Measurements from ENCODE around the gene MDM4. TPM values are rescaled to one million over a fixed set of nuclear protein-coding genes. Genes with fewer than 3 reads are reported as not detected.

Gene MDM4
- total and polyA plus RNA-seq, 2 donors (not counting 3 experiments of a cell fraction or from before 2014, with no cell fraction given) = 11.7 to 67.0 TPM

GRCh38 chr1:204475656-204476432 is 40.4 kb upstream of the MDM4 start:
- no peak overlapping the region for H3K4me2 ChIP-seq (ENCODE audit: insufficient read depth, low read length)
- POLR2A ChIA-PET = no interaction called here
- H3K36me3 ChIP-seq (ENCODE audit: control insufficient read depth in 2 of 2, extremely low read depth in 1 of 2, insufficient read depth in 2 of 2, low read length in 2 of 2) = no peaks in the 10 kb centered on the region
- TF ChIP-seq POLR2AphosphoS5 (IDR thresholded peaks at IDR 0.05; ENCODE audit: insufficient read depth, low read depth, low read length) (no peak), JUN (IDR thresholded peaks at IDR 0.05; ENCODE audit: borderline replicate concordance, insufficient read depth, insufficient read length, low read depth) (no peak), MYC (IDR thresholded peaks at IDR 0.05; ENCODE audit: low read depth, low read length) (no peak), POLR2A (IDR thresholded peaks at IDR 0.05; ENCODE audit: low read depth, low read length) (no peak), GATA2 (IDR thresholded peaks at IDR 0.05; ENCODE audit: insufficient read depth, insufficient read length, low read depth, low read length) (no peak), CTCF (IDR thresholded peaks at IDR 0.05; ENCODE audit: extremely low read depth in 1 of 2, insufficient read depth in 1 of 2, low read depth in 1 of 2, low read length in 2 of 2) (no peak), FOS (IDR thresholded peaks at IDR 0.05; ENCODE audit: borderline replicate concordance, insufficient read depth, low read length) (no peak), EZH2 (IDR thresholded peaks at IDR 0.05; ENCODE audit: borderline replicate concordance, low read depth, low read length, severe bottlenecking) (no peak)
- TF ChIP-seq, protein P1, sequence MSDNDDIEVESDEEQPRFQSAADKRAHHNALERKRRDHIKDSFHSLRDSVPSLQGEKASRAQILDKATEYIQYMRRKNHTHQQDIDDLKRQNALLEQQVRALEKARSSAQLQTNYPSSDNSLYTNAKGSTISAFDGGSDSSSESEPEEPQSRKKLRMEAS (IDR thresholded peaks at IDR 0.05; ENCODE audit: insufficient read depth, insufficient read length) = no peak
- H2AFZ ChIP-seq (ENCODE audit: low read depth, low read length) = no peak overlapping the region
- FAIRE-seq (peak; percentile 59), DNase-seq (ENCODE audit: low read depth, low spot score) (no peak)
- H3K27ac ChIP-seq (ENCODE audit: insufficient read depth, low read depth, low read length) = no peak overlapping the region
- H3K9ac ChIP-seq (replicated peaks; ENCODE audit: extremely low read depth, insufficient read depth, low read length) = no peak overlapping the region
- H3K79me2 ChIP-seq (ENCODE audit: control insufficient read depth, insufficient read depth, low read length) = no peaks in the 10 kb centered on the region
- CTCF ChIA-PET = interaction anchor here (0.7 to 9.5 kb wide), 6 partner anchors 9 to 45 kb away, joined by 4 to 129 read pairs (median 7); partner anchors contain the start of gene PIK3C2B
- no peaks in the 10 kb centered on the region for H4K20me1 ChIP-seq (replicated peaks; ENCODE audit: control insufficient read depth, extremely low read depth, insufficient read depth, low read length)
- H3K27me3 ChIP-seq (ENCODE audit: control insufficient read depth in 2 of 2, insufficient read depth in 2 of 2, low read length in 2 of 2) = no peaks in the 10 kb centered on the region
- peaks cover 34% of the 10 kb centered on the region for H3K4me1 ChIP-seq (ENCODE audit: control insufficient read depth, extremely low read depth, insufficient read depth, low read length)
- H3K9me1 ChIP-seq (replicated peaks; ENCODE audit: control insufficient read depth, extremely low read depth, insufficient read depth, low read length) = no peaks in the 10 kb centered on the region
- intact Hi-C loops (cut with micrococcal nuclease) = loop anchor here (2.0 kb wide), 1 partner anchor 29 kb away; no protein-coding TSS in a partner anchor
- no peak overlapping the region for H3K4me3 ChIP-seq (replicated peaks in 1 of 3; ENCODE audit: insufficient read depth in 1 of 3, low read depth in 1 of 3, low read length in 3 of 3)
- no TSS peak for BruUV-seq (replicated peaks)
- dilution Hi-C loops (cut with MboI; ENCODE audit: extremely low pct_ligation_motif_present, low sequenced_read_pairs) = no loop called here
- H3K9me3 ChIP-seq (replicated peaks; ENCODE audit: control insufficient read depth, insufficient read depth, low read length) = no peaks in the 10 kb centered on the region

All from endothelial cell of umbilical vein (primary cell).